PC-3 (cell line): Measurements from ENCODE around the gene TMEM125.

ENCODE experiments used
- EZH2phosphoT487 ChIP-seq: fragments of 300-600 bp; sonication (generic); IDR thresholded peaks from 2 replicates; pipeline ENCODE4 v1.6.1; 2018; ENCODE audit warnings: mild to moderate bottlenecking, antibody characterized with exemption, low read length, borderline replicate concordance
- TF ChIP-seq, protein P1 (sequence below): fragments of 300-600 bp; sonication (generic); conservative IDR thresholded peaks from 2 replicates; pipeline ENCODE4 v1.5.1; 2017; ENCODE audit warnings: antibody characterized with exemption, low read depth, mild to moderate bottlenecking, low read length

DNA sequence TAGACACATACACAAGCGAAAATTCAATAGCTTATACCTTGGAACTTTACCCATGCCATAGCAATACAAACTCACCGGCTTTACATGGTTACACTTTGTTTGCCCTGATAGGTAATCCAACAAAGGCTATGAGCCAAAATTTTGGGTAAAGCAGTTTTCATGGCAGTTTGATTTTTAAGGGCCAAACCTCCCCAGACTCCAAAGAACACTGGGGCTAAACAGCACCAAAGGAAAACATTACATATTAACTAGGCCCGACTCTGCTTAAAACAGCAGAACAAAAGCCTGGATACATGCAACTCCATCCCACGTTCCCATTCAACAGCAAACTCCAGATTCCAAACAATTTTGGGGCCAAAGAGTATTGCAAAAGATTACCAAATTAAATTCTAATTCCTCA, 4.4 kb upstream of the TMEM125 start:
- TF ChIP-seq EZH2phosphoT487, result no peak
- TF ChIP-seq, protein P1, sequence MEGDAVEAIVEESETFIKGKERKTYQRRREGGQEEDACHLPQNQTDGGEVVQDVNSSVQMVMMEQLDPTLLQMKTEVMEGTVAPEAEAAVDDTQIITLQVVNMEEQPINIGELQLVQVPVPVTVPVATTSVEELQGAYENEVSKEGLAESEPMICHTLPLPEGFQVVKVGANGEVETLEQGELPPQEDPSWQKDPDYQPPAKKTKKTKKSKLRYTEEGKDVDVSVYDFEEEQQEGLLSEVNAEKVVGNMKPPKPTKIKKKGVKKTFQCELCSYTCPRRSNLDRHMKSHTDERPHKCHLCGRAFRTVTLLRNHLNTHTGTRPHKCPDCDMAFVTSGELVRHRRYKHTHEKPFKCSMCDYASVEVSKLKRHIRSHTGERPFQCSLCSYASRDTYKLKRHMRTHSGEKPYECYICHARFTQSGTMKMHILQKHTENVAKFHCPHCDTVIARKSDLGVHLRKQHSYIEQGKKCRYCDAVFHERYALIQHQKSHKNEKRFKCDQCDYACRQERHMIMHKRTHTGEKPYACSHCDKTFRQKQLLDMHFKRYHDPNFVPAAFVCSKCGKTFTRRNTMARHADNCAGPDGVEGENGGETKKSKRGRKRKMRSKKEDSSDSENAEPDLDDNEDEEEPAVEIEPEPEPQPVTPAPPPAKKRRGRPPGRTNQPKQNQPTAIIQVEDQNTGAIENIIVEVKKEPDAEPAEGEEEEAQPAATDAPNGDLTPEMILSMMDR, result no peak
